Fibroblast of lung (primary cell): Measurements from ENCODE around the gene CBX8.

Experiments
- EZH2 ChIP-seq: IDR thresholded peaks from 2 replicates; pipeline ENCODE4 v1.5.1; 2012; ENCODE audit warnings: low read length, control low read depth, mild to moderate bottlenecking; ENCODE audit errors: missing control alignments
- TF ChIP-seq, protein P1 (sequence below), 2 donors: IDR thresholded peaks in 1 of 2; conservative IDR thresholded peaks in 1 of 2; 1 replicate in 1 of 2; 2 replicates in 1 of 2; pipeline ENCODE4 v1.5.1; 2011 to 2012; ENCODE audit warnings: low read length in 2 of 2, control low read depth in 1 of 2, inconsistent platforms in 1 of 2, low read depth in 1 of 2, mild to moderate bottlenecking in 1 of 2

DNA sequence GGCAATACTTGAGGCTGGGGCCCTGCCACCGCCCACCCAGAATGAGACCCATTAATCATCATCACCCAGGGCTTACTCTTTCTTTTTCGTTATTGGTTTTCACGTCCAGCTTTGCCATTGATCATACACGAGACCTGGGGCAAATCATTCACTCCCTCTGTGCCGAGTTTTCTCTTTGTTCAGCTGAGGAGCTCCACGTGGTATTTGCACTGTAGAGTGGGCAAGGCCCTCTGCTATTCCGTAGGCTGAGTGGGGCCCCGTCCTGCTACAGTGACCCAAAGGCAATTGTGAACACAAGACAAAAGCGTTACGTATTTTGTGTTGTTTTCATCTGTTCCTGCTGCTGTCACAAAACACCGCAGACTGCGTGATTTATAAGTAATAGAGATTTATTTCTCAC is 42.5 kb downstream of the CBX8 start:
- TF ChIP-seq, protein P1, sequence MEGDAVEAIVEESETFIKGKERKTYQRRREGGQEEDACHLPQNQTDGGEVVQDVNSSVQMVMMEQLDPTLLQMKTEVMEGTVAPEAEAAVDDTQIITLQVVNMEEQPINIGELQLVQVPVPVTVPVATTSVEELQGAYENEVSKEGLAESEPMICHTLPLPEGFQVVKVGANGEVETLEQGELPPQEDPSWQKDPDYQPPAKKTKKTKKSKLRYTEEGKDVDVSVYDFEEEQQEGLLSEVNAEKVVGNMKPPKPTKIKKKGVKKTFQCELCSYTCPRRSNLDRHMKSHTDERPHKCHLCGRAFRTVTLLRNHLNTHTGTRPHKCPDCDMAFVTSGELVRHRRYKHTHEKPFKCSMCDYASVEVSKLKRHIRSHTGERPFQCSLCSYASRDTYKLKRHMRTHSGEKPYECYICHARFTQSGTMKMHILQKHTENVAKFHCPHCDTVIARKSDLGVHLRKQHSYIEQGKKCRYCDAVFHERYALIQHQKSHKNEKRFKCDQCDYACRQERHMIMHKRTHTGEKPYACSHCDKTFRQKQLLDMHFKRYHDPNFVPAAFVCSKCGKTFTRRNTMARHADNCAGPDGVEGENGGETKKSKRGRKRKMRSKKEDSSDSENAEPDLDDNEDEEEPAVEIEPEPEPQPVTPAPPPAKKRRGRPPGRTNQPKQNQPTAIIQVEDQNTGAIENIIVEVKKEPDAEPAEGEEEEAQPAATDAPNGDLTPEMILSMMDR (conservative IDR thresholded peaks at IDR 0.05 in 1 of 2, IDR thresholded peaks at IDR 0.05 in 1 of 2; ENCODE audit: low read depth in 1 of 2, low read length in 2 of 2) = no peak
- no peak for TF ChIP-seq EZH2
